Measurements from ENCODE around the gene STOML1. TPM values are rescaled to one million over a fixed set of nuclear protein-coding genes. Genes with fewer than 3 reads are reported as not detected.
"Not testable (repeated sequence)": the region's sequence is repeated elsewhere in the genome, so short reads cannot be mapped to it uniquely, and the experiment has no call there.

The STOML1 gene
- total RNA-seq, 1 experiment from 2014 or later = 21.1 TPM

GRCh38 chr15:73938516-73938915, 53.6 kb downstream of the STOML1 start:
- DNase-seq (ENCODE audit: low read depth in 1 of 2, low spot score in 2 of 2); H3K4me3 ChIP-seq; H3K9me3 ChIP-seq (replicated peaks); H3K27me3 ChIP-seq (replicated peaks); H3K27ac ChIP-seq; H3K36me3 ChIP-seq: not testable (repeated sequence)
- H3K4me1 ChIP-seq (replicated peaks) = peaks cover 23% of the 10 kb centered on the region

GRCh38 chr15:73937726-73938125, 54.4 kb downstream of the STOML1 start:
- Histone ChIP-seq H3K36me3 (no peaks in the 10 kb centered on the region), H3K4me1 (replicated peaks) (peaks cover 23% of the 10 kb centered on the region), H3K27ac (no peak overlapping the region), H3K9me3 (replicated peaks) (no peaks in the 10 kb centered on the region), H3K27me3 (replicated peaks) (no peaks in the 10 kb centered on the region), H3K4me3 (no peak overlapping the region)
- no peak for DNase-seq (ENCODE audit: low read depth in 1 of 2, low spot score in 2 of 2)

- Histone ChIP-seq H3K4me1 (replicated peaks) (peaks cover 22% of the 10 kb centered on the region), H3K27ac (no peak overlapping the region), H3K4me3 (no peak overlapping the region)
These were observed 54.8 kb downstream of the STOML1 start for GRCh38 chr15:73937296-73937695.

GRCh38 chr15:73936588-73937290, 55.4 kb downstream of the STOML1 start:
- H3K9me3 ChIP-seq (replicated peaks) = no peaks in the 10 kb centered on the region
- no peak for DNase-seq (ENCODE audit: low read depth in 1 of 2, low spot score in 2 of 2)
- no peaks in the 10 kb centered on the region for H3K27me3 ChIP-seq (replicated peaks)
- H3K36me3 ChIP-seq = no peaks in the 10 kb centered on the region
- H3K4me1 ChIP-seq (replicated peaks) = peaks cover 17% of the 10 kb centered on the region
- H3K4me3 ChIP-seq = no peak overlapping the region
- no peak overlapping the region for H3K27ac ChIP-seq

More at GRCh38 chr15:73937296-73937695, 54.8 kb downstream of the STOML1 start:
- H3K27me3 ChIP-seq (replicated peaks) = no peaks in the 10 kb centered on the region
- no peaks in the 10 kb centered on the region for H3K36me3 ChIP-seq
- H3K9me3 ChIP-seq (replicated peaks) = no peaks in the 10 kb centered on the region
- no peak for DNase-seq (ENCODE audit: low read depth in 1 of 2, low spot score in 2 of 2)

- Histone ChIP-seq H3K4me1 (replicated peaks) (peaks cover 11% of the 10 kb centered on the region), H3K27me3 (replicated peaks) (no peaks in the 10 kb centered on the region), H3K9me3 (replicated peaks) (no peaks in the 10 kb centered on the region), H3K4me3 (no peak overlapping the region), H3K36me3 (no peaks in the 10 kb centered on the region), H3K27ac (no peak overlapping the region)
- DNase-seq (ENCODE audit: low read depth in 1 of 2, low spot score in 2 of 2) = no peak
These were observed 55.9 kb downstream of the STOML1 start for GRCh38 chr15:73936181-73936580.

- Histone ChIP-seq H3K4me1 (replicated peaks) (peaks cover 7% of the 10 kb centered on the region), H3K27ac (no peak overlapping the region)
These were observed 56.5 kb downstream of the STOML1 start for GRCh38 chr15:73935547-73935946.

GRCh38 chr15:73934281-73934680, 57.8 kb downstream of the STOML1 start:
- Histone ChIP-seq H3K27me3 (replicated peaks) (no peaks in the 10 kb centered on the region), H3K36me3 (no peaks in the 10 kb centered on the region), H3K4me3 (no peak overlapping the region), H3K9me3 (replicated peaks) (no peaks in the 10 kb centered on the region), H3K4me1 (replicated peaks) (peaks cover 10% of the 10 kb centered on the region), H3K27ac (no peak overlapping the region)
- DNase-seq (ENCODE audit: low read depth in 1 of 2, low spot score in 2 of 2) = no peak

More at GRCh38 chr15:73935547-73935946, 56.5 kb downstream of the STOML1 start:
- Histone ChIP-seq H3K9me3 (replicated peaks) (no peaks in the 10 kb centered on the region), H3K36me3 (no peaks in the 10 kb centered on the region), H3K27me3 (replicated peaks) (no peaks in the 10 kb centered on the region), H3K4me3 (no peak overlapping the region)
- no peak for DNase-seq (ENCODE audit: low read depth in 1 of 2, low spot score in 2 of 2)

- no peaks in the 10 kb centered on the region for H3K36me3 ChIP-seq
- H3K4me1 ChIP-seq (replicated peaks) = peaks cover 17% of the 10 kb centered on the region
- no peak for DNase-seq (ENCODE audit: low read depth in 1 of 2, low spot score in 2 of 2)
- H3K27ac ChIP-seq = no peak overlapping the region
- no peak overlapping the region for H3K4me3 ChIP-seq
- peaks cover under 1% of the 10 kb centered on the region; the same call in 1 of the 2 replicates for H3K27me3 ChIP-seq (replicated peaks)
- H3K9me3 ChIP-seq (replicated peaks) = peaks cover under 1% of the 10 kb centered on the region; the same call in 1 of the 2 replicates
These were observed 59.5 kb downstream of the STOML1 start for GRCh38 chr15:73932381-73933191.

- Histone ChIP-seq H3K9me3 (replicated peaks) (peaks cover 5% of the 10 kb centered on the region; the same call in 1 of the 2 replicates), H3K4me1 (replicated peaks) (peaks cover 28% of the 10 kb centered on the region), H3K4me3 (no peak overlapping the region), H3K27me3 (replicated peaks) (peaks cover 6% of the 10 kb centered on the region), H3K27ac (no peak overlapping the region), H3K36me3 (no peaks in the 10 kb centered on the region)
- no peak for DNase-seq (ENCODE audit: low read depth in 1 of 2, low spot score in 2 of 2)
These were observed 60.7 kb downstream of the STOML1 start for GRCh38 chr15:73931441-73931840.

- H3K4me3 ChIP-seq = no peak overlapping the region
- peaks cover 6% of the 10 kb centered on the region for H3K27me3 ChIP-seq (replicated peaks)
- no peaks in the 10 kb centered on the region for H3K36me3 ChIP-seq
- H3K27ac ChIP-seq = no peak overlapping the region
- H3K4me1 ChIP-seq (replicated peaks) = peaks cover 34% of the 10 kb centered on the region
- DNase-seq (ENCODE audit: low read depth in 1 of 2, low spot score in 2 of 2) = no peak
- peaks cover 5% of the 10 kb centered on the region; the same call in 1 of the 2 replicates for H3K9me3 ChIP-seq (replicated peaks)
These were observed 61.3 kb downstream of the STOML1 start for GRCh38 chr15:73930790-73931281.

GRCh38 chr15:73930371-73930770, 61.7 kb downstream of the STOML1 start:
- peaks cover 6% of the 10 kb centered on the region for H3K27me3 ChIP-seq (replicated peaks)
- H3K36me3 ChIP-seq = no peaks in the 10 kb centered on the region
- H3K9me3 ChIP-seq (replicated peaks) = peaks cover 5% of the 10 kb centered on the region; the same call in 1 of the 2 replicates
- no peak overlapping the region for H3K27ac ChIP-seq
- DNase-seq (ENCODE audit: low read depth in 1 of 2, low spot score in 2 of 2) = no peak
- H3K4me3 ChIP-seq = no peak overlapping the region
- peaks cover 35% of the 10 kb centered on the region for H3K4me1 ChIP-seq (replicated peaks)

- Histone ChIP-seq H3K4me1 (replicated peaks) (peaks cover 46% of the 10 kb centered on the region), H3K36me3 (no peaks in the 10 kb centered on the region), H3K27me3 (replicated peaks) (peaks cover 6% of the 10 kb centered on the region), H3K4me3 (no peak overlapping the region), H3K9me3 (replicated peaks) (peaks cover 5% of the 10 kb centered on the region; the same call in 1 of the 2 replicates), H3K27ac (no peak overlapping the region)
- DNase-seq (ENCODE audit: low read depth in 1 of 2, low spot score in 2 of 2) = no peak
These were observed 63.0 kb downstream of the STOML1 start for GRCh38 chr15:73928971-73929627.

All from SJSA1 (cell line).